HG03108 (cell line): ENCODE measurements around the gene EFNA1.

Experiments
- ATAC-seq: cut with Tn5 transposase; IDR thresholded peaks from one replicate; pipeline ENCODE4 v1.9.1; 2021; ENCODE audit warnings: moderate library complexity; ENCODE audit not compliant: unreplicated experiment

EFNA1 gene

GRCh38 chr1:155123801-155124200, 3.9 kb upstream of the EFNA1 start:
- no peak for ATAC-seq

DNA sequence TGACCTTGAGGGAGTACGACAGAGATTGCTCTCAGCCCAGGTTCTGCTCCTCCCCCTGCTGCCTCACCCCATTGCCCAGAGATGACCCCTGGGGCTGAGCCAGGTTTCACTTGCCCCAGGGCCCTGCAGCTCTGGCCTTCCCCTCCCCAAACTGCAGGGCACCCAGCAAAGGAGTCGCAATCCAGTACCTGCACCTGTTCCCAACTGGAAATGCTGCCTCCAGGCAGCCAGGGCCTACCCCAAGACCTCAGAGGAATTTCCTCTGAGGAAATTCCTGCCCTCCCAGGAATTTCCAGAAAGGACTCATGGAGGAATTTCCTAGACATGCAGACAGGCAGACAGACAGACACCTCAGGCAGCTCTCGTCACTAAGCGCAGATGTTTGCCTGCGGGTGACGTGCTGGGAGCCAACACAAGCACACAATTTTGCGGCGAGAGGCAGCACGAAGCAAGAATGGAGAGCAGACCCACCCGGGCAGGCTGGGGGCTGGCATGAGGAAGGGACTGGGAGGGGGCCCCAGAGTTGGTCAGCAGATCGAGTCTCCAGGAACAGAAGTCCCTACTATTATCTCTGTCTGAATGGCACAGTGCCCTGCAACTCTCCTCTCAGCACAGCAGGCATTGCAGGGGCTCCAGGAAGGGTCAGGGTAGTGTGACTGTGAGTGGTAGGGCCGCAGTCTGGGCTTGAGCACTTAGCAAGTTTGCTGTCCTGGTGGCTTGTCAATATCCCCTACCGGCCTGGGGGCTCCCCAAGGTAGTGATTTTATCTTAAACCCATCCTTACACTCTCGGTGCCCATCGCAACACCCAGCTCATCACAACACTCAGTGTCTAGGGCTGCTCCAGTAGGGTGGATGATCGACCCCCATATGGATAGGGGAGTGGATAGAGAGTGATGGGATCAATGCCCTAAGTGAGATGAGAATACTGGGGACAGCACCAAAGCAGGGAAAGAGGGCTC, 2.9 kb upstream of the EFNA1 start:
- ATAC-seq: no peak

- ATAC-seq: no peak
Observed at GRCh38 chr1:155125511-155125945, 2.1 kb upstream of the EFNA1 start.

DNA sequence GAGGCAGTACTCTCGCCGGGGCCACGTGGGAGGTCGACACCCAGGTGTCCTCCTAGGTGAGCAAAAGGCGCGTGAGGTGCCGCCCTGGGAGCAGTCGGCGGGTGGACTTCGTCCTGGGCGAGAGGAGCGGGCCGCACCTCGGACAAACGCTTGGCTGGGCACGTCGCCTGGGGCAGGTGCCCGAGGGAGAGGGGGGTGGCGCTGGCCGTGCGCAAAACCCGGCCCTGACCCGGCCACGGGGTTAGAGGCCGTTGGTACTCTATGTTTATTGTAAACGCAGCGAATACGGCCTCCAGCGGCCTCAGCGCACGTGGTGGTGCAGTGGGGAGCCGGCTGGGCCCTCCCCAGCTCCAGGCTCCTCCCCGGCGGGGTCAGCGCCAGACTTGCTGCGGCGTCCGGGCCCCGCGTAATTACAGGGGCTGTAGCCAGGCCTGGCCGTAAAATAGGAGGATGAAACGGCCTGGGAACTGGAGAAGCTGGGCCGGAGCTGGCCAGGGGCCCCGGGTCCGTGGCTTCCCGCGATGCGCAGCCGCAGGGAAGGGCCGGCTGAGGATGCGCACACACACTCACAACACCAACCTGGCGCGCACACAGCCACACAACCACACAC, 1.6 kb upstream of the EFNA1 start:
- no peak for ATAC-seq

- ATAC-seq: no peak
Observed at GRCh38 chr1:155126556-155127104, 1.0 kb upstream of the EFNA1 start.

GRCh38 chr1:155127967-155128754, 485 bp downstream of the EFNA1 start:
- no peak for ATAC-seq

DNA sequence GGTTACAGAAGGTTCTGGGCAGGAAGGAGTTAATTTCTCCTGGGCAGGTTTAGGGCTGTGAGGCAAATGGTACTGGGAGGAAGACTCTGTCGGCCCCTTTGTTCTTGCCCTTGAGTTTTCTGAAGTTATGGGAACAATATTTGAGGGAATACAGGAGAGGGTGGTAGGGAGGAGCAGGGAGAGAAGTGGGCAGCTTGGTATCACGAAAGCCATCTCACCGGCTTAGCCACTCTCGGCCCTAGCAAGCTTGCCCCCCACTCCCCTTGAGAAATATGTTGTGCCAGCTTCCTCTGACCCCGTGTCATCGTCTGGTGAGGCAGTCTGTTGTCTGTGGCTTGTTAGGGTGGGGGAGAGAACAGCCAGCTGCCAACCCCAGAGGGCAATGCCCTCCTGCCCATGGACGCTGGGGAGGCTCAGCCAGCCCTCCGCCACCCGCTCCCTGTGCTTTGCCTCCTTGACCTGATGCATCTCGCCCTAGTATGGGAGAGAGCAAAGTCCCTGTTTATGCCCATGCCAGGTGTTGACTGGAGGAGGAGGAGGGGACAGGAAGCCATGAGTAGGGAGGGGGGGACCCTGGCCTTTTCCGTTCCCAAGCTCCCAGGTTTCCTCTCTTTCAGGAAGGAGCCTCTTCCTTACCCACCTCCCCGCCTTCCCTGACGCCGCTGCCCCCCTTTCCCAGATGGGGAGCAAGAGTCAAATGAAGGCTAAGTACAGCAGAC, 1.2 kb downstream of the EFNA1 start:
- no peak for ATAC-seq

GRCh38 chr1:155130272-155131006, 2.8 kb downstream of the EFNA1 start:
- ATAC-seq: no peak

- ATAC-seq: no peak
Observed at GRCh38 chr1:155131285-155131684, 3.6 kb downstream of the EFNA1 start.

DNA sequence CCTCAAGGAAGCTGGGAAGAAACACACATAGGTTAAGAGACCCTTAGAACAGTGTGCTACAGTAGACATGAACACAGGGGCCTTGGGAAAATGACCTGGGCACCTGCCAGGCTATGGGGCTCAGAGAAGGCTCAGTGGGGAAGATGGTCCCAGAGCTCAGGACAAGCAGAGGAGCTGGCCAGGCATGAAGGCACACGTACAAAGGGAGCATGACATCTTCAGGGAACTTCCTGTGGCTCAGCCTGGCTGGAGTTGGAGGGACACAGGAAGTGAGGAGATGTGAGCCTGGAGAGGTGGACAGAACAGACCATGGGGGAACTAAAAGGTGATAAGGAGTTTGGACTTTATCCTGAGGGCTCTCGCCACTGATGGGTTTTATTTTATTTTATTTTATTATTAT, 4.2 kb downstream of the EFNA1 start:
- no peak for ATAC-seq

DNA sequence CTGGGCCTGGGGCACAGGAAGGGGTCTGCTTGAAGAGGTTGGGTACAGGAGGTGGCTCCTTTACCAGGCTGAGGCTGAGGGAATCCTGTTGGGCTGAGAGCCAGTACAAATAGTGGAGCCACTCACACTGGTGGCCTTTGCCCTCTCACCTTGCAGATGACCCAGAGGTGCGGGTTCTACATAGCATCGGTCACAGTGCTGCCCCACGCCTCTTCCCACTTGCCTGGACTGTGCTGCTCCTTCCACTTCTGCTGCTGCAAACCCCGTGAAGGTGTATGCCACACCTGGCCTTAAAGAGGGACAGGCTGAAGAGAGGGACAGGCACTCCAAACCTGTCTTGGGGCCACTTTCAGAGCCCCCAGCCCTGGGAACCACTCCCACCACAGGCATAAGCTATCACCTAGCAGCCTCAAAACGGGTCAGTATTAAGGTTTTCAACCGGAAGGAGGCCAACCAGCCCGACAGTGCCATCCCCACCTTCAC, 6.2 kb downstream of the EFNA1 start:
- no peak for ATAC-seq

DNA sequence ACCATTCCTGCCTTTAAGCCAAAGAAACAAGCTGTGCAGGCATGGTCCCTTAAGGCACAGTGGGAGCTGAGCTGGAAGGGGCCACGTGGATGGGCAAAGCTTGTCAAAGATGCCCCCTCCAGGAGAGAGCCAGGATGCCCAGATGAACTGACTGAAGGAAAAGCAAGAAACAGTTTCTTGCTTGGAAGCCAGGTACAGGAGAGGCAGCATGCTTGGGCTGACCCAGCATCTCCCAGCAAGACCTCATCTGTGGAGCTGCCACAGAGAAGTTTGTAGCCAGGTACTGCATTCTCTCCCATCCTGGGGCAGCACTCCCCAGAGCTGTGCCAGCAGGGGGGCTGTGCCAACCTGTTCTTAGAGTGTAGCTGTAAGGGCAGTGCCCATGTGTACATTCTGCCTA, 6.6 kb downstream of the EFNA1 start:
- ATAC-seq: no peak

DNA sequence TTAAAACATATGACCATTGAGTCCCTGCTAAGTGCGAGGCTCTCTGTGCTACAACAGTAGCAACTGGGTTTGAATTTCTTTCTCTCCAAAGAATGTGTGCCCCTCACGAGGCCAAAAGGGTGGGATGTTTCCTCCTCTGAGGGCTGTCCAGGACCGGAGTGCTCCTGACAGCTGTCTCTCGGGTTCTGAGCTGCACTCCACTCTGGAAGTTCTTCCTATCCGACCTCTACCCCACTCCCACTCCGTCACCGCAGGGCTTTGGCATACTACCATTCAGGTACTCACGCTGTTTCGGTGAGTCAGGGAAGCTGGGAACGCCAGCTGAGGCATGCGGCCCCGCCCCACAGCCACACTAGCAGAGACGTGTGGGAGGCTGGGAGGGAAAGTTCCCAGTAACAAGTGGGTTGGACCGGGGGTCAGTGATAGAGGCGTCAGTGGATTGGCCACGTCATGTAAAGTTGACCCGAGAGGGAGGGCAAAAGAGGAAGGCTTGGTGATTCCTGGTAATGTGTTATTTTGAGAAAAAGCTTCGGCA, 7.3 kb downstream of the EFNA1 start:
- no peak for ATAC-seq

DNA sequence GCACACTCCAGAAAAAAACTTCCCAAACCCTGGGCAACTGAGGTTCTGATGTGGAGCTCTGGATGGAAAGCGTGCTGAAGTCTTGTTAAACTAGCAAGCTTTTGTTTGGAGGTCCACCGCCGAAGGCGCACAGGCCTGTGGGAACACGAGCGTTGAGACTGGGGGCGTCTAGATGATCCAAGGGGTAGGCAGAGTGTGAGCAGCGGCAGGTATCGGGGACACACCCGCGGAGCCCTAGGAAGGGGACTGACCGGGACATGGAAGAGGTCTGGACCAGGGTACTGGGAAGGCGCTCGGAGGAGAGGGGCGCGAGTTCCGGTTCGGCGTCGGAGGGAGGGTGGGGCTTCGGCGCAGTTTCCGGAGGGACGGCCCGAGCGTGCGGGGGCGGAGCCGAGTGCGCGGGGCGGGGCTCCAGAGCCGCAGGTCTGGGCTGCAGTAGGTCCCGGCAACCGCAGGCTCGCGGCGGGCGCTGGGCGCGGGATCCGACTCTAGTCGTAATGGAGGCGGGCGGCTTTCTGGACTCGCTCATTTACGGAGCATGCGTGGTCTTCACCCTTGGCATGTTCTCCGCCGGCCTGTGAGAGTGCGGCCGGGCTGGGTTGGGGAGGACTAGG, 7.8 kb downstream of the EFNA1 start, which contains the start of gene SLC50A1:
Gene SLC50A1 (plus strand): TSS at position 438 of the 614 bp plus-strand sequence. CDS start 60 bp downstream, at position 498.
- ATAC-seq: peak; percentile 64

GRCh38 chr1:155136748-155137147, 9.1 kb downstream of the EFNA1 start:
- ATAC-seq: no peak

GRCh38 chr1:155137154-155137949, 9.7 kb downstream of the EFNA1 start:
- no peak for ATAC-seq

DNA sequence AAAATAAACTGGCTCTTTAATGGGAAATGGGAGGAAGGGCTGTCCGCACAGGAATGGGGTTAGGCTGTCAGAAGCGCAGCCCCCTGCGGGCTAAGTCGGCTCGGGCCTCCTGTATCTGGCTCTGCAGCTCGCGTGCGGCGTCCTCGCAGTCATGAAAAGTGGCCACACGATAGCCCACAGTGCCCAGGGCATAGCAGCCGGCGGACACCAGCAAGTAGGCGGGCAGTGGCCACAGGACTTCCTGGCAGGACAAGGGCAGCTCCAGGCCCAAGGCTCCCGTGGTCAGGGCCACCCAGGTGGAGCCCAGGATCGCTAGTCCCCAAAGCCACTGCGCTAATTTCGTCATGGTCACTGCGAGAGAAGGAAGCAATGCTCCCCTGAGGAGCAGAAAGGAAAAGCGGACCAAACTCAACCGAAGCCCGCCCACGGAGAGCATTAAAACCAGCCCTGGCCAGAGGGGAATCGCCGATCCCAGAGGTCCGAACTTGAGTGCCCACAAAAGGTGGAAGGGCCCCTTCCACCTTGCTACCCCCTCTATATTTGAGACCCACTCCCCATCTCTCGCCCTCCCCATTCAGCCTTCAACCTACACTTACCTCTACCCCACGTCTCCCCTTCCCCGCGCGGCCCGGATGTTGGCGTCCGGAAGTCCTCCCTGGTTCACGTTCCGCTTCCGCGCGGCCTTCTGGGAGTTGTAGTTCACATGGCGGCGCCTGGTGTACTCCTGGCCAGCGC, 12.4 kb downstream of the EFNA1 start, which contains the start of gene DPM3:
Gene DPM3 (minus strand): TSS at position 637 of the 735 bp plus-strand sequence. CDS start 291 bp downstream, at position 346.
- ATAC-seq: peak; percentile 57
